ENCODE results near the gene DBN1. TPM values are rescaled to one million over a fixed set of nuclear protein-coding genes. Genes with fewer than 3 reads are reported as not detected.

DBN1 gene
- total and polyA plus RNA-seq, 2 donors = 53.9 to 96.5 TPM

DNA sequence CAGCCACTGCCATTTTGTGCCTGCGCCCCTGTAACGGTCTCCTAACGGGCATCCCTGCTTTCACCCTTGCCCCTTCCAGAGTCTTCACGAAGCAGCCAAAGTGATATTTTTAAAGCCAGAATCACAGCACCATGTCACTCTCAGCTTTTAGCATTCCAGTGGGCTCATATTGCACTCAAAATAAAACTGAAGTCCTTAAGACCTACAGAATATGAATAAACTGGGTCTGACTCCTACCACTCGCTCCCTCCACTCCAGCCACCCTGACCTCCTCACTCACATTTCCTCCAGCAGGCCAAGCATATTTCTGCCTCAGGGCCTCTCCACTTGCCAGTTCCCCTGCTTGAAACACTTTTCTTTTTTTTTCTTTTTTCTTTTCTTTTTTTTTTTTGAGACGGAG, 26.4 kb upstream of the DBN1 start:
- H3K4me3 ChIP-seq (ENCODE audit: low read depth, low read length) = no peak overlapping the region
- no peak overlapping the region for H3K27ac ChIP-seq (ENCODE audit: low read depth)
- H3K4me1 ChIP-seq (ENCODE audit: insufficient read depth) = no peaks in the 10 kb centered on the region
- no peak for DNase-seq (ENCODE audit: extremely low spot score)
- H3K36me3 ChIP-seq (ENCODE audit: insufficient read depth) = no peaks in the 10 kb centered on the region
- 87% methylated on average over 6 of the region's 6 CpGs for WGBS

DNA sequence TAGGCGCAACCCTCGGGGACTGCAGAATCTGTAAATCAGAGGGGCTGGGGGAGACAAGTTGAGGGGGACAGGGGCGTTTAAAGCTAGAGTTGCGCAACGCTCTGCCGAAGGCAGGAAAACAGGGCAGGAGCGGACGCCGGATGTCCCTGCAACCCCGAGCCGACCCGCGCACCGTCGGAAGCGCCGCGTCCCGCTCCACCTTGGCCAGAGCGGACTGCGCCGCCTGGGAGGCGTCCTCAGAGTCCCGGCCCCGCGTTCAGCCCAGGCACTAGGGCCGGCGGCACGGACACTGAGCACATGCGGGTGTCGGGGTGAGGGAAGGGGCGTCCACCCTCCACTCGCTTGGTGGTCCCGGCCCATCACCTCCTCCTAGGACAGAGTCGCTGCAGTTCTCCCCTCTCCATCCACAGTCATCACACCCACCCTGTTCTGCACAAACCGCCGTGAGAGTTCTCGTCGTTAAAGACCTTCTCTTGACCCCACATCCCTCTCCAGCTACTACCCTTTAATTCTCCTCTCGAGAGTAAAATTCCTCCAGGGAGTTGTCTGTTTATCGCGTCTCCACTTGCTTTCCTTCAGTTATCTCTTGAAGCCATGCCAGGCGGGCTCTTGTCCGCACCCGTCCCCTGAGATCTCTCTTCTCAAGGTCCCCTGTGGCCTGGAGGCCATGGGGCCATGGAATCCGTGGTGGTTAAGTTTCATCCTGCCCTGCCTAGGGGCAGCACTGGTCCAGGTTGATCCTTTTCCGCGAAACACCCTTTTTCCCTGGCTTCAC, 24.8 kb upstream of the DBN1 start:
- DNase-seq (ENCODE audit: extremely low spot score) = no peak
- no peaks in the 10 kb centered on the region for H3K4me1 ChIP-seq (ENCODE audit: insufficient read depth)
- peak overlapping the region; percentile 14 for H3K27ac ChIP-seq (ENCODE audit: low read depth)

DNA sequence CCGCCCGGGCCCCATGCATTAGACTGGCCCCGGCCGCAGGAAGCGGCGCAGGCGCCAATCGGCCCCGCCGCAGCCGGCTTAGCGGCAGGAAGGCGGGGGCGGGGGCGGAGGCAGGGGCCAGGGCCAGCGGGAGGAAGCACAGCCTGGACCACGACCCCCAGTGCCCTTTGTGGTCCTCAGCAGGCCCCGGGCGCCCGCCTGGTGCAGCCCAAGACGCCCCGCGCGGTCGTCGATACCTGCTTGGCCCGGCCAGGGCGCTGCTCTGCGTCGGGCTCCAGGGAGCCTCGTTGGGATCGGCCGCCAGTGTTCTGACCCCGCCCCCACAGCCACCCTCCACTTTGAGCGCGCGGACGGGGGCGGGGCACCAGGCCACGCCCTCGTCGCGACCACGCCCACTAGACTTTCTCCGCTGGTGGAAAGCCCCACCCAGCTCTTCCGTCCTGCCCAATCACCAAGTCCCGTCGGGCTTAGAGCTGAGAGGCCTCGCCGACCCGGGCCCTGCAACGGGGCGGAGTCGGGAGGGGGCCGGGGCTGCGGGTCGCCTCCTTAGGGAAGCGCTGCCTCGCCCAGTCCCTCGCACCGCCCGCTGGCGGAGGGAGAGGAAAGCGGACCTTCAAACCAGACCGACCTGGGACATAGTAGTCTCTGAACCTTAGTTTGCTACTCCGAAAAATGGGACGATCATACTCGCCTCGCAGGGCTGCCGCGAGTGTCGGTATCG, 24.0 kb upstream of the DBN1 start, which contains the start of gene PDLIM7:
Gene PDLIM7 (minus strand): TSS at position 313 of the 721 bp plus-strand sequence. CDS start 1,092 bp downstream, outside the sequence.
- peak; percentile 90 for DNase-seq (ENCODE audit: extremely low spot score)
- peak within 1 kb of the TSS; percentile 74 for H3K4me3 ChIP-seq (ENCODE audit: low read depth, low read length)
- no peaks in the 10 kb centered on the region for H3K4me1 ChIP-seq (ENCODE audit: insufficient read depth)
- under 1% methylated on average over 73 of the region's 73 CpGs for WGBS
- H3K27ac ChIP-seq (ENCODE audit: low read depth) = peak within 1 kb of the TSS; percentile 86
- H3K36me3 ChIP-seq (ENCODE audit: insufficient read depth) = no peaks in the 10 kb centered on the region

More for the DNA sequence above, 24.8 kb upstream of the DBN1 start:
- no peaks in the 10 kb centered on the region for H3K36me3 ChIP-seq (ENCODE audit: insufficient read depth)
- 10% methylated on average over 48 of the region's 48 CpGs for WGBS
- peak overlapping the region; percentile 74 for H3K4me3 ChIP-seq (ENCODE audit: low read depth, low read length)

DNA sequence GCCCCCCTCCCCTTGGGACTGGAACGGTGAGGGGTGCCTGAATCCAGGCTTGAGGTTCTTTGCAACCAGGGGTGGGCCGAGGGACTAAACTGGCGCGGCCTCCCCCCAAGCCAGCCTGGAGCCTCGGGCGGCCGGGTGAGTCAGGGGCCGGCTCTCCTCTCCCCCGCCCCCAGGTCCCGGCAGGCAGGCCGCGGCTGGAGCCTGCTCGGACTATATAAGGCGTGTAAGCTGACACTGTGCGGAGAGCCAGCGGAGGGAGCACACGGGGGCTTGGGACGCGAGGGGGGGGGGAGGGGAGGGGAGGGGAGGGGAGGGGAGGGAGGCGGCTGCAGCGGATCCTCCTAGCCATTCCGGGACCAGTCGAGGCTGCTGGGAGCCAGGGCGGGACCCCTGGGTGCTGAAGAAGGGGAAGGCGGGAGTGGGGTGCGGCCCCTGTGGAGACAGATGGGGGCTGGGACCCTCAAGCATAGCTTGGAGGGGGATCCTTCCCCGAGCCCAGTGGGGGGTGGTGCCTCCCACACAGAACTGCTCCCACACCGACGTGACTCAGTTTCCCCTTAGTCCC, 23.4 kb upstream of the DBN1 start:
- H3K4me3 ChIP-seq (ENCODE audit: low read depth, low read length) = peak overlapping the region; percentile 74
- WGBS = 2% methylated on average over 27 of the region's 29 CpGs
- no peaks in the 10 kb centered on the region for H3K4me1 ChIP-seq (ENCODE audit: insufficient read depth)
- peak overlapping the region; percentile 86 for H3K27ac ChIP-seq (ENCODE audit: low read depth)
- no peaks in the 10 kb centered on the region for H3K36me3 ChIP-seq (ENCODE audit: insufficient read depth)
- DNase-seq (ENCODE audit: extremely low spot score) = peak; percentile 64

DNA sequence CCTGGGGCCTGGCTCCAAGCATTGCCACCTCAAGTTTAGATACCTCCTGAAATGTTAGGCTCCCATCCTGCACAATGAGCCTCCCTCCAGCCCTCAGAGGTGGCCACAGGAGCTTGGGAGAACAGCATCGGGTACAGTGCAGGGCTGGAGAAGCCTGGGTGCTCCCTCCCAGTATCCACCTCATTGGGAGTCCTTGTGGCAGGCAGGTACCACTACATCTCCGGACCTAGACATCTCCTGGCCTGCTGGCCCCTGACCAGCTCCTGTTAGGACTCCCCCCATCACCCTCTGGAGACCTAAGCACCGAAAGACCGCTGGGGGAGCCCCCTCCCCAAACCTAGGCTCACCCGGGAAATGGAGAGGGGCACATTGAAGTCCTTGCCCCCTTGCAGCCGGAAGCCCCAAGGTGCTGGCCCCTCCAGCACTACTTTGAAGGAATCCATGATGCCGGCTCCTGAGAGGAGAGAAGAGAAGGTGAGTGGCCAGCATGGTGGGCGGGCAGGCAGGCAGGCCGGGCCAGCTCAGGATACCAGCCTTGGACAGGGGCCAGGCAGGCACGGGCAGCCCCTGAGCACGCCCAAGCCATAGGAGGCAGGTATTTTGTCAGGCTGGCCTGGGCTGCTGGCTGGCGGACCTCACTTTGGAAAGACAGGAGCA, 22.8 kb upstream of the DBN1 start:
- Histone ChIP-seq H3K27ac (ENCODE audit: low read depth) (peak overlapping the region; percentile 86), H3K36me3 (ENCODE audit: insufficient read depth) (no peaks in the 10 kb centered on the region), H3K4me3 (ENCODE audit: low read depth, low read length) (peak overlapping the region; percentile 74), H3K4me1 (ENCODE audit: insufficient read depth) (no peaks in the 10 kb centered on the region)
- DNase-seq (ENCODE audit: extremely low spot score) = no peak
- 12% methylated on average over 12 of the region's 12 CpGs for WGBS

DNA sequence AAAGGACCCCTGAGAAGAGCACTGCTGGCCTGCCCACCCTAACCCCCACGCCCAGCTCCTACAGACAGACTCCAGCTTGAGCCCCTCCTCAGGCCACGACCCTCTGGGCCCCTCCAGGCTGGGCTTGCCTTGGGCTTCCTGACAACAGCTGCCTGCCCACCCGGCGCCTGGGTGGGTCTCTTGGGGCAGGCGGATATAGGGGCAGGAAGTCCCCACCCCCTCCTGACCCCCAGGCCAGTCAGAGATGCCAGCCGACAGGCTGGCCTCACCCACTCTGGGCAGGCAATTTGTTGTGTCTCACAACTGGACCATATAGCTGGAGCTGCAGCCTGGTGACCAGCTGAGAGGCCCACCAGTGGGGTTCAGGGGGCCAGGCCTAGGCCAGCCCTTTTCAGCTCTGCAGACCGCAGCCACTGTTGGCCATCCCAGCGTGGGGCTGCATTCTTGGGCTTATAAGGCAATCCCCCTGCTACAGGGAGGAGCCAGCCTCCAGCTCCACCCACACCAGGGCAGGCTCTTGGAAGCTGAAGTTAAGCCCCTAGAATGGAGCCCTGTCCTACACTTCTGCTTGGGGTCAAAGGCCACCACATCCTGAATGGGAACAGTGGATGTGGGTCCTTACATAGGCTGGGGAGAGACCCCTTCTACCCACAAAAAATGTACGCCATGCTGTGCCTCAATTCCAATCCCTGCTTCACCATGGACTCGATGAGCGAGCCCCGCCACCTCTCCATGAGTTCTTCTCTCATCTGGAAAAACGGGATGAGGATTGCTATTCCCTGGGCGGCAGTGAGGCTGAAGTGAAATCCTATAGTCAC, 22.0 kb upstream of the DBN1 start:
- DNase-seq (ENCODE audit: extremely low spot score) = no peak
- 32% methylated on average over 14 of the region's 14 CpGs for WGBS
- H3K4me3 ChIP-seq (ENCODE audit: low read depth, low read length) = no peak overlapping the region
- H3K27ac ChIP-seq (ENCODE audit: low read depth) = peak overlapping the region; percentile 86
- H3K4me1 ChIP-seq (ENCODE audit: insufficient read depth) = no peaks in the 10 kb centered on the region
- H3K36me3 ChIP-seq (ENCODE audit: insufficient read depth) = no peaks in the 10 kb centered on the region

DNA sequence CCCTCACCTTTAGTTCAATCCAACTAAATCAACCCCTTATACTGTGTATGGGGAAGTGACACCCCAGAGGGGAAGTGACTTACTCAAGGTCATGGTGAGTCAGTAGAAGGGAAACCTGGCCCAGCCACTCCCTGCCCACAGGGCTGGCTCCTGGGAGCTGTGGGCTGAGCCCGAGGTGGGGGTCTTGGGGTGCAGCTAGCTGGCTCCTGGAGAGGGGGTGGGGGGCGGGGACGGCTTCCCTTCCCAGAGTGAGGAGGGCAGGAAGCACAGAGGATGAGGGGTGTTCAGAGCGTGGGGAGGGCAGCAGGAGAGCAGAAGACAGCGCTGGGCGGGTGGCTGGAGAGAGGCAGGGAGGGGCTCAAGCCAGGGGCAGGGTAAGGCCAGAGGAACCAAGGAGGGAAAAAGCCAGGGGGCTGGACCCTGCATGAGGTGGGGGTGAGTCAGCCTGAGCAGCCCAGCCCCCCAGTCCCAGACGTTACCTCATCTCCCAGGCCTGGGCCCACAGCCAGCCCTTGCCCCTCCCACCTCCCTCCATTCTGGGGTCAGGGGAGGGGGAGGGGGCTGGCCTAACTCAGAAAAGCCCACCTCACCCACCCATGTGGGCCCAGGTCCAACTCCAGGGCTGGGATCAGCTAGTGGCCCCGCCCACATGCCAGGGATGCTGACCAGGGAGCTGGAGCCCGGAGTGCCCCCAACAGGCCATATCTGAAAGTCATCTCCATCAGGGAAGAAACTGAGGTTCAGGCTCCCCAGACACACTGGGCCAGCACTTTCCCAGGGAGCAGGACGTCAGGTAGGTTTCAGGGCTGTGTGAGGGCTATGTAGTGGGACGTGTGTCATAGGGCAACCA, 21.1 kb upstream of the DBN1 start:
- WGBS = 19% methylated on average over 11 of the region's 11 CpGs
- Histone ChIP-seq H3K4me3 (ENCODE audit: low read depth, low read length) (no peak overlapping the region), H3K27ac (ENCODE audit: low read depth) (peak overlapping the region; percentile 82), H3K36me3 (ENCODE audit: insufficient read depth) (no peaks in the 10 kb centered on the region), H3K4me1 (ENCODE audit: insufficient read depth) (no peaks in the 10 kb centered on the region)
- peak; percentile 61 for DNase-seq (ENCODE audit: extremely low spot score)

DNA sequence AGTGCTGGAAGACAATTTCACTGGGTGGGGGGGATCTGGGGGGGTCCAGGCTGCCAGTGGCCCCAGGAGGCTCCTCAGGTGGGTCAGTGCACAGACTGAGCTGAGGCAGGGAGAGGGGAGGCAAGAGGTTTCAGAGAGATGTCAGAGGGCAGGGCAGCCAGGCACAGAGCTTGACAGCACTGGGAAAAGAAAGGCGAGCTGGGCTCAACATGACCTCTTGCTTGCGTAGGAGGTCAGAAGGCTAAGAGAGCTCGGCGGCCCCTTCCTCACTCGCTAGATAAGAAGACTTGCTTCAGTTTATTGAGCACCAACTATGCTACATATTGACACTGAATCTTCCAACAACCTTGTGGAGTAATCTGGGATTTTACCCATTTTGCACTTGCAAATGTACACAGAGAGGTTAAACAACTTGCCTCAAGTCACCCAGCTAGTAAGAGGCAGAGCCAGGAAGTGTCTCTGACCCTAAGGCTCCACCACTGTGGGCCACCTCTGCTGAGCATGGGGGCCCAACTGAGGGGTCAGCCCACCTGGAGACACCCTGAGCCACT, 20.4 kb upstream of the DBN1 start:
- no peak for DNase-seq (ENCODE audit: extremely low spot score)
- Histone ChIP-seq H3K27ac (ENCODE audit: low read depth) (no peak overlapping the region), H3K4me3 (ENCODE audit: low read depth, low read length) (no peak overlapping the region), H3K4me1 (ENCODE audit: insufficient read depth) (no peaks in the 10 kb centered on the region), H3K36me3 (ENCODE audit: insufficient read depth) (no peaks in the 10 kb centered on the region)
- whole genome bisulfite sequencing = 59% methylated on average over 5 of the region's 5 CpGs

DNA sequence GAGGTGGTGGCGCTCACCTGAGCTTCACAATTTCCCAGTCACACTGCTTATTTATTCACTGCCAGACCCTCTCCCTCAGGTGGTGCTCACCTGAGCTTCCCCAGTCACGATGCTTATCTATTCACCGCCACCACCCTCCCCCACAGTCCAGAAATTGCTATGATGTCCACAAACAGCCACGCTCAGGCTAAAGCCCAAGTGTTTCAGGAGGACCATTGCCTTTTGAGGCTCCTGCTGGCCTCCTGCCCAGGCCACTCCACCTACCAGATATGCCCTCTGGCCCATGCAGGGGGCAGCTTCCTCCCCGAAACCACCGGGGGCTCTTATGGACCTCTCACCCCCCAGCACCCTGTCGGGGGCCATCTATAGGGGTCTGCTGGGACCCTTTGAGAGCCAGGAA, 19.4 kb upstream of the DBN1 start:
- Histone ChIP-seq H3K4me3 (ENCODE audit: low read depth, low read length) (no peak overlapping the region), H3K27ac (ENCODE audit: low read depth) (no peak overlapping the region), H3K36me3 (ENCODE audit: insufficient read depth) (no peaks in the 10 kb centered on the region), H3K4me1 (ENCODE audit: insufficient read depth) (no peaks in the 10 kb centered on the region)
- 54% methylated on average over 7 of the region's 7 CpGs for WGBS
- DNase-seq (ENCODE audit: extremely low spot score) = no peak

DNA sequence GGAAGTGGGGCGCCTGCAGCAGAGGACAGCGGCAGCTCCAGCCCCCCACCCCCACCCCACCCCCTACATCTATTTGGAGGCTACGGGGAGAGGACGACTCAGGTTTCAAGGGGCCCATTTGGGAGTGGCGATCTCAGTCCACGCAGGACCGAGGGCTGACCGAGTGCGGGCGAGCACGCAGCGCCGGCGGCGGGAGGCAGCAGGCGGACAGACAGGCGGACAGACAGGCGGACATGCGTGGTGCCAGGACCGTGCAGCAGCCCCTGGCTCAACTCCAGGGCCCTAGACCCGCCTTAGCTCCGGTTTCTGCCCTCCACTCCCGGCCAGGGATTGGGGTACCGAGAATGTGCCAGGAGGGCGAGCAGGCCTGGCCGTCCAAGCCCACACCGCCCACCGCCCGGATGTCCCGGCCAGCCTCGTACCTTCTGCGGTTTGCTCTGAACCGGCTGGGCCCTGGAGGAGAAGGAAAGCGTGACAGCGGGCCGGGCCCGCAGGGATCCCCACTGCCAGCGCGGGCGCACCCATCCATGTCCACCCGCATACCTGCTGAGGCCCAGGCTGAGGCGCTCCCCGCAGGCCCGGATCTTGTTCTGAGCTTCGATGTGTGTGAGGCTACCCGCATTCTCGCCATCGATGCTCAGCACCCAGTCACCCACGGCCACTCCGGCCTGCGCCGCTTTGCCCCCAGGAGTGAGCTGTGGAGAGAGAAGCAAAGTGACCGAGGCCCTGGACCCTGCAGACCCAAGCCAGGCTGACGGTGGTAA, 18.7 kb upstream of the DBN1 start:
- no peak overlapping the region for H3K27ac ChIP-seq (ENCODE audit: low read depth)
- H3K4me3 ChIP-seq (ENCODE audit: low read depth, low read length) = no peak overlapping the region
- no peaks in the 10 kb centered on the region for H3K4me1 ChIP-seq (ENCODE audit: insufficient read depth)
- DNase-seq (ENCODE audit: extremely low spot score) = no peak
- H3K36me3 ChIP-seq (ENCODE audit: insufficient read depth) = no peaks in the 10 kb centered on the region
- 70% methylated on average over 54 of the region's 54 CpGs for WGBS

DNA sequence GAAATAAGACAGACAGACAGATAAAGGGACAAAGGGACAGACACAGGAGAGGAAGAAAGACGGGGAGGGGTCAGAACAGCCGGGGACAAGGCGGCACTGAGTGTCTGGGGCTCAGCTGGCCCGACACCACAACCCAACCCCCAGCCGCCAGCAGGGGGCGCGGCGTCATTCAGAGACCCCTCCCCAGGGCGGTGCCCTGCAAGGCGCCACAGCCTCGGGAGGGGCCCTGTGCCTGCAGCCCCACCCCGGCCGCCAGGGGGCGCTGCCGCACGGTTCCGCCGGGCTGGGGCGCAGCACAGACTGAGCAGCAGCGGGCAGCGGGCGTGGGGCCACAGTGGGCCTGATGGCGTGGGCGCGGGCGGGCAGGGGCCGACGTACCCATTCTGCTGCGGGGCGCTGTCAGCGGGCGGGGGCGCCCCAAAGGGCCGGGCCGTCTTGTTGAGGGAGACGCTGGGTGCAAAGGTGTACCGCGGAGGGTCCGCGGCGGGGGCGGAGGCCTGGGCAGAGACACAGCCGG, 18.1 kb upstream of the DBN1 start:
- Histone ChIP-seq H3K36me3 (ENCODE audit: insufficient read depth) (no peaks in the 10 kb centered on the region), H3K4me3 (ENCODE audit: low read depth, low read length) (no peak overlapping the region), H3K27ac (ENCODE audit: low read depth) (no peak overlapping the region), H3K4me1 (ENCODE audit: insufficient read depth) (no peaks in the 10 kb centered on the region)
- no peak for DNase-seq (ENCODE audit: extremely low spot score)
- WGBS = 48% methylated on average over 43 of the region's 43 CpGs
